Endothelial cell of umbilical vein (primary cell): ENCODE results near the gene SARNP. TPM values are rescaled to one million over a fixed set of nuclear protein-coding genes. Genes with fewer than 3 reads are reported as not detected.
A peak's percentile ranks its signal among the peaks of the same experiment; 100 is the strongest.

Experiments used
- BruUV-seq: library from RNA; stranded (reverse); fragments of 400-500 nt; replicated peaks from 2 replicates; lab custom pipeline; 2021; lab: Mats Ljungman, UMichigan
- CTCF ChIA-PET: fragments of 300-600, 350-600 bp; sonication (Branson Sonifier 250); formaldehyde crosslinking; loops from one replicate; lab custom pipeline; 2021; ENCODE audit warnings: antibody characterized with exemption, inconsistent platforms; lab: Charles Lee
- POLR2A ChIA-PET: fragments of 300-600, 350-600 bp; sonication (Branson Sonifier 250); formaldehyde crosslinking; loops from one replicate; lab custom pipeline; 2021; ENCODE audit warnings: antibody characterized with exemption, inconsistent platforms; lab: Charles Lee
- DNase-seq: peaks from one replicate; pipeline ENCODE4 v3.0.0-alpha.2; 2011; ENCODE audit warnings: low read depth, low spot score
- FAIRE-seq: peaks from 2 replicates; lab custom pipeline; 2011; peaks lifted over from hg19 to GRCh38; lab: Jason Lieb, UNC
- H2AFZ ChIP-seq: 2 replicates; pipeline ENCODE4 v1.6.0; 2012; ENCODE audit warnings: low read depth, low read length, control low read depth, inconsistent platforms
- H3K27ac ChIP-seq: 2 replicates; pipeline ENCODE4 v1.5.1; 2011; ENCODE audit warnings: low read depth, mild to moderate bottlenecking, control low read depth, low read length, moderate library complexity; ENCODE audit not compliant: insufficient read depth
- H3K27me3 ChIP-seq, 2 experiments: 2 replicates each; pipeline versions ENCODE4 v1.6.0 to v1.6.1; 2011; ENCODE audit warnings: low read length in 2 of 2, mixed read lengths in 1 of 2; ENCODE audit not compliant: control insufficient read depth in 2 of 2, insufficient read depth in 2 of 2
- H3K36me3 ChIP-seq, 2 experiments: 2 replicates in 1 of 2; 3 replicates in 1 of 2; pipeline ENCODE4 v1.5.1; 2011; ENCODE audit warnings: low read length in 2 of 2, mild to moderate bottlenecking in 1 of 2, moderate library complexity in 1 of 2; ENCODE audit not compliant: control insufficient read depth in 2 of 2, insufficient read depth in 2 of 2; ENCODE audit errors: extremely low read depth in 1 of 2
- H3K4me1 ChIP-seq: 3 replicates; pipeline ENCODE4 v1.5.1; 2011; ENCODE audit warnings: mild to moderate bottlenecking, low read length; ENCODE audit not compliant: control insufficient read depth, insufficient read depth; ENCODE audit errors: extremely low read depth
- H3K4me2 ChIP-seq: 2 replicates; pipeline ENCODE4 v1.6.1; 2011; ENCODE audit warnings: low read length, control low read depth, mixed read lengths; ENCODE audit not compliant: insufficient read depth
- H3K4me3 ChIP-seq, 3 experiments: fragments of 200-600 bp in 1 of 3; sonication (generic), shearing (Covaris generic) in 1 of 3; replicated peaks in 1 of 3; 2 replicates each; pipeline ENCODE4 v1.5.1; 2011 to 2016; ENCODE audit warnings: control low read depth in 3 of 3, low read length in 3 of 3, mild to moderate bottlenecking in 2 of 3, inconsistent platforms in 1 of 3, low read depth in 1 of 3, moderate library complexity in 1 of 3; ENCODE audit not compliant: insufficient read depth in 1 of 3
- H3K79me2 ChIP-seq: 2 replicates; pipeline ENCODE4 v1.6.0; 2012; ENCODE audit warnings: low read length, inconsistent platforms; ENCODE audit not compliant: control insufficient read depth, insufficient read depth
- H3K9ac ChIP-seq: replicated peaks from 2 replicates; pipeline ENCODE3; 2011; ENCODE audit warnings: low read length, control low read depth; ENCODE audit not compliant: insufficient read depth; ENCODE audit errors: extremely low read depth
- H3K9me1 ChIP-seq: replicated peaks from 3 replicates; pipeline ENCODE4 v1.6.0; 2011; ENCODE audit warnings: mild to moderate bottlenecking, low read length; ENCODE audit not compliant: control insufficient read depth, insufficient read depth; ENCODE audit errors: extremely low read depth
- H3K9me3 ChIP-seq: replicated peaks from 2 replicates; pipeline ENCODE4 v1.5.1; 2012; ENCODE audit warnings: low read length, inconsistent platforms; ENCODE audit not compliant: control insufficient read depth, insufficient read depth
- H4K20me1 ChIP-seq: replicated peaks from 2 replicates; pipeline ENCODE3; 2011; ENCODE audit warnings: mild to moderate bottlenecking, low read length; ENCODE audit not compliant: control insufficient read depth, insufficient read depth; ENCODE audit errors: extremely low read depth
- CTCF ChIP-seq, 2 donors: IDR thresholded peaks; 1 replicate in 1 of 2; 2 replicates in 1 of 2; pipeline ENCODE4 v1.5.1; 2011; ENCODE audit warnings: low read length in 2 of 2, mild to moderate bottlenecking in 2 of 2, moderate library complexity in 2 of 2, control low read depth in 1 of 2, inconsistent platforms in 1 of 2, low read depth in 1 of 2; ENCODE audit not compliant: insufficient read depth in 1 of 2; ENCODE audit errors: extremely low read depth in 1 of 2
- EZH2 ChIP-seq: IDR thresholded peaks from 2 replicates; pipeline ENCODE4 v1.6.1; 2012; ENCODE audit warnings: borderline replicate concordance, low read depth, mild to moderate bottlenecking, moderate library complexity, low read length, inconsistent platforms; ENCODE audit not compliant: severe bottlenecking
- FOS ChIP-seq: IDR thresholded peaks from 2 replicates; pipeline ENCODE4 v1.6.1; 2011; ENCODE audit warnings: mild to moderate bottlenecking, low read length, moderate library complexity, borderline replicate concordance; ENCODE audit not compliant: insufficient read depth
- GATA2 ChIP-seq: IDR thresholded peaks from 2 replicates; pipeline ENCODE4 v1.7.0; 2011; ENCODE audit warnings: low read depth, mild to moderate bottlenecking, moderate library complexity, mixed read lengths, low read length; ENCODE audit not compliant: insufficient read length, insufficient read depth
- JUN ChIP-seq: IDR thresholded peaks from 2 replicates; pipeline ENCODE4 v1.6.1; 2011; ENCODE audit warnings: borderline replicate concordance, low read depth; ENCODE audit not compliant: insufficient read length, insufficient read depth
- MAX ChIP-seq: IDR thresholded peaks from 2 replicates; pipeline ENCODE4 v1.6.1; 2011; ENCODE audit not compliant: insufficient read depth, insufficient read length
- MYC ChIP-seq: IDR thresholded peaks from one replicate; pipeline ENCODE4 v1.6.1; 2011; ENCODE audit warnings: mild to moderate bottlenecking, low read depth, low read length
- POLR2A ChIP-seq: IDR thresholded peaks from 2 replicates; pipeline ENCODE4 v1.6.1; 2012; ENCODE audit warnings: low read depth, mild to moderate bottlenecking, control low read depth, low read length
- POLR2AphosphoS5 ChIP-seq: IDR thresholded peaks from 2 replicates; pipeline ENCODE4 v1.6.1; 2012; ENCODE audit warnings: low read depth, mild to moderate bottlenecking, control low read depth, low read length, moderate library complexity; ENCODE audit not compliant: insufficient read depth
- dilution Hi-C: fragments of 300-500 bp; cut with MboI; formaldehyde crosslinking; loops from one replicate; pipeline ENCODE4 v1.15.0; 2019; ENCODE audit warnings: low sequenced_read_pairs; ENCODE audit not compliant: extremely low pct_ligation_motif_present
- intact Hi-C: fragments of 100-400 bp; cut with micrococcal nuclease; formaldehyde crosslinking; loops from one replicate; pipeline ENCODE4 v1.10.0; 2022
- polyA plus RNA-seq, 4 experiments: library from polyadenylated mRNA; depleted of rRNA in 3 of 4; stranded (reverse) in 3 of 4; unstranded in 1 of 4; fragments of >200 nt; gene quantifications; 2 replicates each; pipeline versions ENCODE4 v1.2.1 to v1.2.3, GENCODE V29; 2011 to 2012; ENCODE audit warnings: missing spikeins in 1 of 4
- total RNA-seq: library from RNA; stranded (reverse); gene quantifications from 2 replicates; pipeline ENCODE4 v1.2.3, GENCODE V29; 2021

The SARNP gene
- total and polyA plus RNA-seq, 2 donors (not counting 3 experiments of a cell fraction or from before 2014, with no cell fraction given): 88.1 to 101 TPM

- POLR2A ChIA-PET: no interaction called here
- dilution Hi-C loops: no loop called here
- FAIRE-seq: peak; percentile 82
These were observed 73.9 kb downstream of the SARNP start for GRCh38 chr12:55743406-55744339.

More at GRCh38 chr12:55743406-55744339, 73.9 kb downstream of the SARNP start:
- peak; percentile 64 for DNase-seq
- Histone ChIP-seq H3K4me2 (peak overlapping the region; percentile 21), H3K9me1 (no peaks in the 10 kb centered on the region), H3K4me3 (peak overlapping the region; percentile 2 to 75 (median 24)), H3K4me1 (peaks cover 9% of the 10 kb centered on the region), H3K36me3 (no peaks in the 10 kb centered on the region), H3K27ac (no peak overlapping the region), H4K20me1 (no peaks in the 10 kb centered on the region), H3K79me2 (no peaks in the 10 kb centered on the region), H3K9ac (no peak overlapping the region), H2AFZ (peak overlapping the region; percentile 33), H3K9me3 (no peaks in the 10 kb centered on the region), H3K27me3 (no peaks in the 10 kb centered on the region)
- intact Hi-C loops: no loop called here
- TF ChIP-seq JUN (no peak), POLR2A (no peak), MYC (no peak), MAX (no peak), CTCF (IDR thresholded peaks at IDR 0.05; ENCODE audit: extremely low read depth in 1 of 2, insufficient read depth in 1 of 2, low read depth in 1 of 2, low read length in 2 of 2) (no peak), EZH2 (no peak), POLR2AphosphoS5 (no peak), GATA2 (no peak), FOS (no peak)
- CTCF ChIA-PET: interaction anchor here (1.0 to 2.9 kb wide), 13 partner anchors 8 to 446 kb away, joined by 3 to 12 read pairs (median 4); partner anchors contain the start of genes ORMDL2, SARNP and SMARCC2
- BruUV-seq: TSS peak; percentile 19
